Fibroblast of the conjunctiva (primary cell): ENCODE data around the gene TAF4.
"Not testable (repeated sequence)": the region's sequence is repeated elsewhere in the genome, so short reads cannot be mapped to it uniquely, and the experiment has no call there.

Experiments
- DNase-seq: peaks from one replicate; pipeline ENCODE4 v3.0.0-alpha.2; 2010; ENCODE audit warnings: low read depth

TAF4 gene

GRCh38 chr20:62055862-62056115 is 9.9 kb downstream of the TAF4 start:
- DNase-seq, result not testable (repeated sequence)

- no peak for DNase-seq
Measured at GRCh38 chr20:62055106-62055861, 10.4 kb downstream of the TAF4 start.

GRCh38 chr20:62054451-62054953 is 11.2 kb downstream of the TAF4 start:
- no peak for DNase-seq

- DNase-seq, result no peak
Measured at GRCh38 chr20:62053465-62054196, 12.1 kb downstream of the TAF4 start.

GRCh38 chr20:62052842-62053464 is 12.7 kb downstream of the TAF4 start:
- no peak for DNase-seq

- no peak for DNase-seq
Measured at GRCh38 chr20:62052336-62052841, 13.3 kb downstream of the TAF4 start.

GRCh38 chr20:62051546-62052255 is 14.0 kb downstream of the TAF4 start:
- DNase-seq, result no peak

GRCh38 chr20:62051144-62051543 is 14.5 kb downstream of the TAF4 start:
- DNase-seq, result no peak

- no peak for DNase-seq
Measured at GRCh38 chr20:62050166-62051120, 15.2 kb downstream of the TAF4 start.

- no peak for DNase-seq
Measured at GRCh38 chr20:62049342-62050165, 16.1 kb downstream of the TAF4 start.

- DNase-seq, result no peak
Measured at GRCh38 chr20:62048821-62049291, 16.8 kb downstream of the TAF4 start.

- DNase-seq, result no peak
Measured at GRCh38 chr20:62048346-62048761, 17.3 kb downstream of the TAF4 start.

GRCh38 chr20:62047666-62048345 is 17.9 kb downstream of the TAF4 start:
- no peak for DNase-seq

- no peak for DNase-seq
Measured at GRCh38 chr20:62046431-62046830, 19.2 kb downstream of the TAF4 start.

GRCh38 chr20:62045529-62046285 is 20.0 kb downstream of the TAF4 start:
- no peak for DNase-seq

- DNase-seq, result no peak
Measured at GRCh38 chr20:62045118-62045517, 20.6 kb downstream of the TAF4 start.

GRCh38 chr20:62044631-62045030 is 21.1 kb downstream of the TAF4 start:
- no peak for DNase-seq

- DNase-seq, result no peak
Measured at GRCh38 chr20:62043131-62043914, 22.4 kb downstream of the TAF4 start.
